GM12878 (cell line): ENCODE data around the gene LAT. TPM values are rescaled to one million over a fixed set of nuclear protein-coding genes. Genes with fewer than 3 reads are reported as not detected.

Experiments used
- ATAC-seq: fragments of 200-7000 bp; cut with Tn5 transposase; 3 replicates; pipeline ENCODE4 v1.9.1; 2020; ENCODE audit warnings: mild to moderate bottlenecking, moderate library complexity
- BruUV-seq: library from RNA; stranded (reverse); fragments of 400-500 nt; replicated peaks from 2 replicates; lab custom pipeline; 2021; lab: Mats Ljungman, UMichigan
- CTCF ChIA-PET: fragments of 300-600 bp; sonication (Branson Sonifier 250); formaldehyde crosslinking; extraction: SDS; loops from one replicate; lab custom pipeline; 2021; ENCODE audit warnings: inconsistent platforms; lab: Yijun Ruan, JAX
- POLR2A ChIA-PET: fragments of 350-600 bp; formaldehyde crosslinking; extraction: SDS; loops from one replicate; lab custom pipeline; 2021; ENCODE audit warnings: inconsistent platforms; lab: Charles Lee
- RAD21 ChIA-PET: fragments of 300-600 bp; sonication (Branson Sonifier 250); formaldehyde crosslinking; loops from one replicate; lab custom pipeline; 2023; ENCODE audit warnings: antibody characterized with exemption; ENCODE audit not compliant: unreplicated experiment; lab: Charles Lee
- SMC1A ChIA-PET: fragments of 300-600 bp; sonication (Branson Sonifier 250); formaldehyde crosslinking; loops from one replicate; lab custom pipeline; 2023; ENCODE audit not compliant: unreplicated experiment, uncharacterized antibody; lab: Charles Lee
- DNase-seq: peaks from one replicate; pipeline ENCODE4 v3.0.0-alpha.2; 2011; ENCODE audit warnings: low read depth, low spot score
- FAIRE-seq: peaks from 3 replicates; lab custom pipeline; 2011; peaks lifted over from hg19 to GRCh38; lab: Jason Lieb, UNC
- H2AFZ ChIP-seq: 2 replicates; pipeline ENCODE4 v1.6.0; 2011; ENCODE audit warnings: low read depth, low read length, control low read depth; ENCODE audit not compliant: control insufficient read depth
- H3K27ac ChIP-seq: 2 replicates; pipeline ENCODE4 v1.5.1; 2011; ENCODE audit warnings: control low read depth; ENCODE audit not compliant: control insufficient read depth, insufficient read depth
- H3K27me3 ChIP-seq, 2 experiments: replicated peaks in 1 of 2; 2 replicates each; pipeline versions ENCODE4 v1.6.0 to v1.6.1; 2011; ENCODE audit warnings: low read length in 1 of 2; ENCODE audit not compliant: control insufficient read depth in 2 of 2, insufficient read depth in 2 of 2
- H3K36me3 ChIP-seq, 2 experiments: 2 replicates each; pipeline ENCODE4 v1.5.1; 2011; ENCODE audit warnings: low read length in 1 of 2; ENCODE audit not compliant: control insufficient read depth in 2 of 2, insufficient read depth in 2 of 2
- H3K4me1 ChIP-seq: 2 replicates; pipeline ENCODE4 v1.6.1; 2011; ENCODE audit warnings: mild to moderate bottlenecking, low read length, moderate library complexity, mixed read lengths; ENCODE audit not compliant: control insufficient read depth, insufficient read depth
- H3K4me2 ChIP-seq: 2 replicates; pipeline ENCODE4 v1.6.0; 2011; ENCODE audit warnings: control low read depth; ENCODE audit not compliant: control insufficient read depth, insufficient read depth
- H3K4me3 ChIP-seq: fragments of 200-600 bp; sonication (generic); 2 replicates; pipeline ENCODE4 v1.5.1; 2016
- H3K79me2 ChIP-seq: 2 replicates; pipeline ENCODE4 v1.6.0; 2011; ENCODE audit warnings: low read length; ENCODE audit not compliant: control insufficient read depth, insufficient read depth
- H3K9ac ChIP-seq: 2 replicates; pipeline ENCODE4 v1.8.0; 2011; ENCODE audit warnings: low read length, control low read depth, mixed read lengths; ENCODE audit not compliant: control insufficient read depth, insufficient read depth
- H3K9me3 ChIP-seq: replicated peaks from 3 replicates; pipeline ENCODE4 v1.5.1; 2011; ENCODE audit warnings: mild to moderate bottlenecking, low read length; ENCODE audit not compliant: control insufficient read depth, insufficient read depth
- H4K20me1 ChIP-seq: 2 replicates; pipeline ENCODE4 v1.6.0; 2011; ENCODE audit not compliant: control insufficient read depth, insufficient read depth
- ATF2 ChIP-seq: IDR thresholded peaks from 2 replicates; pipeline ENCODE4 v1.6.1; 2012; ENCODE audit warnings: low read length, inconsistent platforms
- EP300 ChIP-seq, 2 experiments: fragments of 150-350 bp in 1 of 2; IDR thresholded peaks; 2 replicates each; pipeline ENCODE4 v1.6.1; 2011 to 2012; ENCODE audit warnings: low read depth in 2 of 2, low read length in 2 of 2, borderline replicate concordance in 1 of 2, improper control_type of control experiment in 1 of 2, inconsistent platforms in 1 of 2; ENCODE audit not compliant: control insufficient read depth in 1 of 2
- FOXM1 ChIP-seq: IDR thresholded peaks from 2 replicates; pipeline ENCODE4 v1.6.1; 2012; ENCODE audit warnings: low read depth, mild to moderate bottlenecking, inconsistent platforms, low read length, moderate library complexity
- HDGF ChIP-seq: fragments of 450-650 bp; IDR thresholded peaks from 2 replicates; pipeline ENCODE4 v1.6.1; 2016; ENCODE audit warnings: antibody characterized with exemption
- IKZF1 ChIP-seq: fragments of 450-650 bp; conservative IDR thresholded peaks from 2 replicates; pipeline ENCODE4 v1.6.1; 2017; ENCODE audit warnings: antibody characterized with exemption, mild to moderate bottlenecking
- IKZF2 ChIP-seq, 2 experiments: fragments of 450-650 bp; IDR thresholded peaks; 2 replicates each; pipeline ENCODE4 v1.6.1; 2017; ENCODE audit warnings: mild to moderate bottlenecking in 2 of 2, moderate library complexity in 2 of 2
- LARP7 ChIP-seq: fragments of 450-650 bp; IDR thresholded peaks from 2 replicates; pipeline ENCODE4 v1.6.1; 2017; ENCODE audit warnings: mild to moderate bottlenecking
- MLLT1 ChIP-seq: fragments of 450-650 bp; IDR thresholded peaks from 2 replicates; pipeline ENCODE4 v1.6.1; 2016; ENCODE audit warnings: mild to moderate bottlenecking
- PAX8 ChIP-seq: fragments of 450-650 bp; IDR thresholded peaks from 2 replicates; pipeline ENCODE4 v1.6.1; 2017; ENCODE audit warnings: mild to moderate bottlenecking, moderate library complexity
- RAD51 ChIP-seq: fragments of 450-650 bp; IDR thresholded peaks from 2 replicates; pipeline ENCODE4 v1.6.1; 2016; ENCODE audit warnings: moderate library complexity, mild to moderate bottlenecking, inconsistent platforms
- RUNX3 ChIP-seq: IDR thresholded peaks from 2 replicates; pipeline ENCODE4 v1.6.1; 2012; ENCODE audit warnings: low read length, inconsistent platforms
- STAT3 ChIP-seq: IDR thresholded peaks from 2 replicates; pipeline ENCODE4 v1.6.1; 2011; ENCODE audit warnings: low read depth, low read length, improper control_type of control experiment
- WRNIP1 ChIP-seq: IDR thresholded peaks from 2 replicates; pipeline ENCODE4 v1.6.1; 2011; ENCODE audit warnings: low read depth, low read length, improper control_type of control experiment, borderline replicate concordance
- WGBS: methylation state at CpG from one replicate; pipeline ENCODE4 v1.1.6; 2016; ENCODE audit warnings: low lambda C conversion rate; ENCODE audit not compliant: insufficient replicate concordance, insufficient coverage; ENCODE audit errors: missing lambda C conversion rate; 5-methylcytosine and 5-hydroxymethylcytosine counted together
- in situ Hi-C: fragments of 300-500 bp; cut with MboI; formaldehyde crosslinking; loops from 9 replicates; pipeline ENCODE4 v1.14.3; 2018; ENCODE audit warnings: mixed read lengths
- intact Hi-C: fragments of 100-400 bp; cut with micrococcal nuclease; formaldehyde crosslinking; loops from one replicate; pipeline ENCODE4 v1.14.2; 2022; ENCODE audit not compliant: unreplicated experiment
- polyA plus RNA-seq, 11 experiments: library from polyadenylated mRNA; depleted of rRNA in 4 of 11; unstranded in 6 of 11; stranded (reverse) in 5 of 11; fragments of >200 nt; fragmentation: Nextera tagmentation in 4 of 11; fragmentation: Illumina TruSeq in 1 of 11; extraction: Ambion mirVana in 4 of 11; extraction: Trizol in 1 of 11; gene quantifications; 1 replicate in 1 of 11; 2 replicates in 10 of 11; pipeline versions ENCODE4 v1.2.1 to v1.2.3, GENCODE V29; 2011 to 2016; ENCODE audit warnings: inconsistent platforms in 2 of 11, missing spikeins in 2 of 11, low read depth in 1 of 11
- total RNA-seq, 4 experiments: library from RNA; depleted of rRNA in 3 of 4; stranded (reverse); fragments of >200 nt in 3 of 4; fragmentation: Illumina TruSeq in 1 of 4; extraction: Trizol in 1 of 4; gene quantifications; 2 replicates each; pipeline versions ENCODE4 v1.2.1 to v1.2.3, GENCODE V29; 2013 to 2021

LAT gene
- total and polyA plus RNA-seq, 10 of the 15 experiments (the other 5 are each of a cell fraction or from before 2014, with no cell fraction given): 0.39 to 6.9 (median 2.0) TPM

- TF ChIP-seq MLLT1 (no peak), ATF2 (no peak)
- TF ChIP-seq, all 136 proteins: peak for 0
These were observed 761 bp upstream of the LAT start (continued) for GRCh38 chr16:28984091-28984490.

- no peak for DNase-seq
- Histone ChIP-seq H4K20me1 (no peaks in the 10 kb centered on the region), H3K79me2 (no peaks in the 10 kb centered on the region), H3K27ac (peak overlapping the region; percentile 39; the same call in 1 of the 2 replicates), H3K4me2 (peak overlapping the region; percentile 71), H3K9ac (no peak overlapping the region; the same call in 1 of the 2 replicates)
- no TSS peak for BruUV-seq
- SMC1A ChIA-PET: interaction anchor here (0.6 to 0.7 kb wide), 2 partner anchors 30 to 35 kb away, joined by 3 read pairs; no protein-coding TSS in a partner anchor
- intact Hi-C loops: no loop called here
- peak; percentile 44 for ATAC-seq
- WGBS: 71% methylated on average over 19 of the region's 19 CpGs
- TF ChIP-seq HDGF (no peak), EP300 (IDR thresholded peaks at IDR 0.05; ENCODE audit: borderline replicate concordance in 1 of 2, control insufficient read depth in 1 of 2, low read depth in 2 of 2, low read length in 2 of 2) (no peak), IKZF2 (IDR thresholded peaks at IDR 0.05) (no peak), IKZF1 (no peak), WRNIP1 (no peak), FOXM1 (no peak), RAD51 (no peak), PAX8 (no peak), LARP7 (no peak), STAT3 (no peak), RUNX3 (no peak)
- TF ChIP-seq, all 136 proteins: peak for 0
- Histone ChIP-seq H3K27me3 (no peaks in the 10 kb centered on the region), H3K36me3 (peaks cover 0 to 10% of the 10 kb centered on the region in 2 experiments; a peak in 3 of 4 replicates), H3K4me3 (no peak overlapping the region), H3K4me1 (peaks cover 12% of the 10 kb centered on the region), H2AFZ (peak overlapping the region; percentile 21; the same call in 1 of the 2 replicates), H3K9me3 (no peaks in the 10 kb centered on the region; the same call in 2 of the 3 replicates)
- RAD21 ChIA-PET: interaction anchor here (0.6 to 1.8 kb wide), 3 partner anchors 12 to 837 kb away, joined by 3 to 10 read pairs (median 4); partner anchors contain the start of gene SPNS1
- no peak for FAIRE-seq
- in situ Hi-C loops: no loop called here
- POLR2A ChIA-PET: interaction anchor here (1.1 kb wide), 1 partner anchor 12 kb away, joined by 8 read pairs; no protein-coding TSS in a partner anchor
- CTCF ChIA-PET: interaction anchor here (1.0 kb wide), 1 partner anchor 21 kb away, joined by 3 read pairs; no protein-coding TSS in a partner anchor
These were observed 574 bp downstream of the LAT start for GRCh38 chr16:28985211-28986041.
